ENCODE data around the gene LRRTM4. TPM values are rescaled to one million over a fixed set of nuclear protein-coding genes. Genes with fewer than 3 reads are reported as not detected.
"Not testable (repeated sequence)": the region's sequence is repeated elsewhere in the genome, so short reads cannot be mapped to it uniquely, and the experiment has no call there.

The LRRTM4 gene
- total RNA-seq, 2 experiments from 2014 or later = not detected

DNA sequence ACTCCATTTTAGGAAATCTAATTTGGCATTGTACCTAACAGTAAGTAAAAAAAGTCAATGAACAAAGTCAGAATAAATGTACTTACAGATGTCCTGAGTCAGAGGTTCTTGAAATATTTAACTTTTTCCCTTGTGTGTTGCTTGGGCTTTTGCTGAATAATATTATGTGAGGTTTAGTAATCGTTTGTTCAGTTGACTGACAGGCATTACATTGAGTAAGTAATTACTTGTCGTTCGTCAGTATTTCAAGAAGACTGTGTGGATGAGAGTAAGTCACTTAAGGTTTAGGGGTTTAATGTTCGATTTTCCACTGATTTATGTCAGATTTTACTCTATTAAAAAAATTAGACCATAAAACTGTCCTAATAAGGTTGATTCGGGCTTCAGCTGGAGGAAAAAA, 342.9 kb downstream of the LRRTM4 start:
- DNase-seq (ENCODE audit: low spot score) = no peak
- Histone ChIP-seq H3K4me3 (ENCODE audit: low read depth, low read length, poor library complexity, severe bottlenecking) (no peak overlapping the region), H3K4me2 (ENCODE audit: low read length) (no peak overlapping the region), H4K20me1 (ENCODE audit: insufficient read depth, low read length) (no peaks in the 10 kb centered on the region), H3K9me2 (ENCODE audit: insufficient read depth, low read length) (no peaks in the 10 kb centered on the region), H3K9me3 (ENCODE audit: low read length) (no peaks in the 10 kb centered on the region), H2AFZ (ENCODE audit: low read length) (no peak overlapping the region), H3K79me2 (ENCODE audit: insufficient read depth, low read depth, low read length) (no peaks in the 10 kb centered on the region), H3K4me1 (ENCODE audit: insufficient read depth, low read length, poor library complexity, severe bottlenecking) (no peaks in the 10 kb centered on the region), H3K27ac (ENCODE audit: low read depth, low read length, poor library complexity, severe bottlenecking) (no peak overlapping the region), H3K36me3 (ENCODE audit: insufficient read depth, low read length) (no peaks in the 10 kb centered on the region)
- BruUV-seq (replicated peaks) = no TSS peak
- ChIA-PET POLR2A (no interaction called here), CTCF (ENCODE audit: unreplicated experiment) (no interaction called here)
- TF ChIP-seq, protein P1, sequence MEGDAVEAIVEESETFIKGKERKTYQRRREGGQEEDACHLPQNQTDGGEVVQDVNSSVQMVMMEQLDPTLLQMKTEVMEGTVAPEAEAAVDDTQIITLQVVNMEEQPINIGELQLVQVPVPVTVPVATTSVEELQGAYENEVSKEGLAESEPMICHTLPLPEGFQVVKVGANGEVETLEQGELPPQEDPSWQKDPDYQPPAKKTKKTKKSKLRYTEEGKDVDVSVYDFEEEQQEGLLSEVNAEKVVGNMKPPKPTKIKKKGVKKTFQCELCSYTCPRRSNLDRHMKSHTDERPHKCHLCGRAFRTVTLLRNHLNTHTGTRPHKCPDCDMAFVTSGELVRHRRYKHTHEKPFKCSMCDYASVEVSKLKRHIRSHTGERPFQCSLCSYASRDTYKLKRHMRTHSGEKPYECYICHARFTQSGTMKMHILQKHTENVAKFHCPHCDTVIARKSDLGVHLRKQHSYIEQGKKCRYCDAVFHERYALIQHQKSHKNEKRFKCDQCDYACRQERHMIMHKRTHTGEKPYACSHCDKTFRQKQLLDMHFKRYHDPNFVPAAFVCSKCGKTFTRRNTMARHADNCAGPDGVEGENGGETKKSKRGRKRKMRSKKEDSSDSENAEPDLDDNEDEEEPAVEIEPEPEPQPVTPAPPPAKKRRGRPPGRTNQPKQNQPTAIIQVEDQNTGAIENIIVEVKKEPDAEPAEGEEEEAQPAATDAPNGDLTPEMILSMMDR (conservative IDR thresholded peaks at IDR 0.05; ENCODE audit: low read length) = no peak
- TF ChIP-seq EZH2phosphoT487 (IDR thresholded peaks at IDR 0.05; ENCODE audit: borderline replicate concordance, low read depth, low read length) = no peak
- intact Hi-C loops (cut with micrococcal nuclease; ENCODE audit: unreplicated experiment) = no loop called here

DNA sequence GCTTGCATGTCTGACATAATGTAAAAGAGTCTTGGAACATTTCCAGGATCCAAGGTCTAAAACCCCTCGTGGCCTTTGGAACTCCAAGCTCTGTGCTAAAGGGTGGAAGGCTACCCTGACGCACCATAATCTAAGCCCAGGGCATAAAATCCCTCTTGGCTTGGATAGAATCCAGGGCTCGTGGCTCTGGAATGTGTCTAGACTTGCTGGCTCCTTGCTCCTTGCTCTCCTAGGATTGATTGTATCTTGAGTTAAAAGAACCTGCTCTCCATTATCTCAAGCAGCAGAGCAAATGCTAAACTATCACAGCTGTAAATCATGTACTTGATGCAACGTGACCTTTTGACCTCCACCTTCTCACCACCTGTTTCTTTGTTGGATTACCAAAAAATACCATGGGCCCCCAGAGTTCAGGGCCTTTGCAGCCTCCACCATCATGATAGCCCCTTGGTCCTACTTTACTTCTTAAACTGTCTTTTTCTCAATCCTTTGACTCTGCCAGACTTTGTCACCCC, 346.9 kb downstream of the LRRTM4 start:
- POLR2A ChIA-PET; H4K20me1 ChIP-seq (ENCODE audit: insufficient read depth, low read length); H3K36me3 ChIP-seq (ENCODE audit: insufficient read depth, low read length); intact Hi-C loops (cut with micrococcal nuclease; ENCODE audit: unreplicated experiment); H3K4me1 ChIP-seq (ENCODE audit: insufficient read depth, low read length, poor library complexity, severe bottlenecking); H3K79me2 ChIP-seq (ENCODE audit: insufficient read depth, low read depth, low read length); H3K9me3 ChIP-seq (ENCODE audit: low read length); H3K4me3 ChIP-seq (ENCODE audit: low read depth, low read length, poor library complexity, severe bottlenecking); H3K9me2 ChIP-seq (ENCODE audit: insufficient read depth, low read length); H3K4me2 ChIP-seq (ENCODE audit: low read length); BruUV-seq (replicated peaks); H3K27ac ChIP-seq (ENCODE audit: low read depth, low read length, poor library complexity, severe bottlenecking); H2AFZ ChIP-seq (ENCODE audit: low read length); DNase-seq (ENCODE audit: low spot score); CTCF ChIA-PET (ENCODE audit: unreplicated experiment): not testable (repeated sequence)

DNA sequence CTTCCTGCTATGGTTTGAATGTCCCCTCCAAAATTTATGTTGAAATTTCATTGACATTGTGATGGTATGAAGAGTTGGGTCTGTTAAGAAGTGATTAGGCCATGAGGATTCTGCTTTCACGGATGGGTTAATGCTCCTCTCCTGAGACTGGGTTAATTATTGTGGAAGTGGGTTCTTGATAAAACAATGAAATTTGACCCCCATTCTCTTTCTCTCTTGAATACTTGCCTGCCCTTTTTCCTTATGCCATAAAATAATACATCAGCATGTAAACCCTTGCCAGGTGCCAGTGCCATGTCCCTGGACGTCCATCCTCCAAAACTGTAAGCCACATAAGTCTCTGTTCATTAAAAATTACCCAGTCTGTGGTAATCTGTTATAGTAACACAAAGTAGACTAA, 352.8 kb downstream of the LRRTM4 start:
- no peak overlapping the region for H3K4me2 ChIP-seq (ENCODE audit: low read length)
- CTCF ChIA-PET (ENCODE audit: unreplicated experiment) = no interaction called here
- H4K20me1 ChIP-seq (ENCODE audit: insufficient read depth, low read length) = no peaks in the 10 kb centered on the region
- TF ChIP-seq, protein P1 (conservative IDR thresholded peaks at IDR 0.05; ENCODE audit: low read length) = no peak
- no peak overlapping the region for H3K4me3 ChIP-seq (ENCODE audit: low read depth, low read length, poor library complexity, severe bottlenecking)
- POLR2A ChIA-PET = no interaction called here
- H3K4me1 ChIP-seq (ENCODE audit: insufficient read depth, low read length, poor library complexity, severe bottlenecking) = no peaks in the 10 kb centered on the region
- intact Hi-C loops (cut with micrococcal nuclease; ENCODE audit: unreplicated experiment) = no loop called here
- no peaks in the 10 kb centered on the region for H3K36me3 ChIP-seq (ENCODE audit: insufficient read depth, low read length)
- H3K9me2 ChIP-seq (ENCODE audit: insufficient read depth, low read length) = no peaks in the 10 kb centered on the region
- DNase-seq (ENCODE audit: low spot score) = no peak
- H3K79me2 ChIP-seq (ENCODE audit: insufficient read depth, low read depth, low read length) = no peaks in the 10 kb centered on the region
- no peak overlapping the region for H2AFZ ChIP-seq (ENCODE audit: low read length)
- H3K9me3 ChIP-seq (ENCODE audit: low read length) = no peaks in the 10 kb centered on the region
- no TSS peak for BruUV-seq (replicated peaks)
- H3K27ac ChIP-seq (ENCODE audit: low read depth, low read length, poor library complexity, severe bottlenecking) = no peak overlapping the region

- H4K20me1 ChIP-seq (ENCODE audit: insufficient read depth, low read length); H3K4me2 ChIP-seq (ENCODE audit: low read length); H3K9me2 ChIP-seq (ENCODE audit: insufficient read depth, low read length); CTCF ChIA-PET (ENCODE audit: unreplicated experiment); intact Hi-C loops (cut with micrococcal nuclease; ENCODE audit: unreplicated experiment); H3K27ac ChIP-seq (ENCODE audit: low read depth, low read length, poor library complexity, severe bottlenecking); H3K4me3 ChIP-seq (ENCODE audit: low read depth, low read length, poor library complexity, severe bottlenecking); H3K79me2 ChIP-seq (ENCODE audit: insufficient read depth, low read depth, low read length); H3K4me1 ChIP-seq (ENCODE audit: insufficient read depth, low read length, poor library complexity, severe bottlenecking); DNase-seq (ENCODE audit: low spot score); H2AFZ ChIP-seq (ENCODE audit: low read length); H3K9me3 ChIP-seq (ENCODE audit: low read length); POLR2A ChIA-PET; BruUV-seq (replicated peaks); H3K36me3 ChIP-seq (ENCODE audit: insufficient read depth, low read length): not testable (repeated sequence)
These were observed 358.2 kb downstream of the LRRTM4 start for GRCh38 chr2:77164021-77164420.
